Measurements from ENCODE around the gene TSPAN12.
A peak's percentile ranks its signal among the peaks of the same experiment; 100 is the strongest.

Gene TSPAN12

GRCh38 chr7:120865191-120865981 is 7.4 kb upstream of the TSPAN12 start:
- H3K9me3 ChIP-seq (ENCODE audit: control insufficient read depth, insufficient read depth, low read length) = no peaks in the 10 kb centered on the region
- no peak overlapping the region for H3K4me3 ChIP-seq (ENCODE audit: low read depth, low read length)
- no peak overlapping the region for H3K27ac ChIP-seq (ENCODE audit: low read depth, low read length)
- no peak overlapping the region for H3K9ac ChIP-seq (ENCODE audit: low read depth, low read length)
- no peaks in the 10 kb centered on the region for H3K4me1 ChIP-seq (ENCODE audit: control insufficient read depth, insufficient read depth, low read length)
- no peaks in the 10 kb centered on the region for H3K27me3 ChIP-seq (ENCODE audit: control insufficient read depth, insufficient read depth, low read length)
- no peaks in the 10 kb centered on the region for H3K36me3 ChIP-seq (ENCODE audit: control insufficient read depth, insufficient read depth, low read length)

GRCh38 chr7:120864141-120864900 is 6.4 kb upstream of the TSPAN12 start:
- Histone ChIP-seq H3K27ac (ENCODE audit: low read depth, low read length) (no peak overlapping the region), H3K4me1 (ENCODE audit: control insufficient read depth, insufficient read depth, low read length) (no peaks in the 10 kb centered on the region), H3K27me3 (ENCODE audit: control insufficient read depth, insufficient read depth, low read length) (no peaks in the 10 kb centered on the region), H3K4me3 (ENCODE audit: low read depth, low read length) (no peak overlapping the region), H3K36me3 (ENCODE audit: control insufficient read depth, insufficient read depth, low read length) (no peaks in the 10 kb centered on the region), H3K9ac (ENCODE audit: low read depth, low read length) (no peak overlapping the region), H3K9me3 (ENCODE audit: control insufficient read depth, insufficient read depth, low read length) (no peaks in the 10 kb centered on the region)

- Histone ChIP-seq H3K36me3 (ENCODE audit: control insufficient read depth, insufficient read depth, low read length) (no peaks in the 10 kb centered on the region), H3K9me3 (ENCODE audit: control insufficient read depth, insufficient read depth, low read length) (no peaks in the 10 kb centered on the region), H3K4me1 (ENCODE audit: control insufficient read depth, insufficient read depth, low read length) (no peaks in the 10 kb centered on the region), H3K27me3 (ENCODE audit: control insufficient read depth, insufficient read depth, low read length) (no peaks in the 10 kb centered on the region), H3K4me3 (ENCODE audit: low read depth, low read length) (no peak overlapping the region), H3K27ac (ENCODE audit: low read depth, low read length) (no peak overlapping the region), H3K9ac (ENCODE audit: low read depth, low read length) (no peak overlapping the region)
Observed at GRCh38 chr7:120862987-120863590, 5.1 kb upstream of the TSPAN12 start.

- Histone ChIP-seq H3K4me3 (ENCODE audit: low read depth, low read length) (no peak overlapping the region), H3K9me3 (ENCODE audit: control insufficient read depth, insufficient read depth, low read length) (no peaks in the 10 kb centered on the region), H3K4me1 (ENCODE audit: control insufficient read depth, insufficient read depth, low read length) (0 out of 2 replicates have a peak, but pooled peaks cover 5% of the 10 kb centered on the region), H3K9ac (ENCODE audit: low read depth, low read length) (no peak overlapping the region), H3K27me3 (ENCODE audit: control insufficient read depth, insufficient read depth, low read length) (no peaks in the 10 kb centered on the region), H3K27ac (ENCODE audit: low read depth, low read length) (no peak overlapping the region), H3K36me3 (ENCODE audit: control insufficient read depth, insufficient read depth, low read length) (no peaks in the 10 kb centered on the region)
Observed at GRCh38 chr7:120860156-120860555, 2.2 kb upstream of the TSPAN12 start.

GRCh38 chr7:120859459-120859858 is 1.5 kb upstream of the TSPAN12 start:
- no peaks in the 10 kb centered on the region for H3K36me3 ChIP-seq (ENCODE audit: control insufficient read depth, insufficient read depth, low read length)
- no peak overlapping the region for H3K9ac ChIP-seq (ENCODE audit: low read depth, low read length)
- H3K27me3 ChIP-seq (ENCODE audit: control insufficient read depth, insufficient read depth, low read length) = no peaks in the 10 kb centered on the region
- H3K4me3 ChIP-seq (ENCODE audit: low read depth, low read length) = no peak overlapping the region
- no peaks in the 10 kb centered on the region for H3K9me3 ChIP-seq (ENCODE audit: control insufficient read depth, insufficient read depth, low read length)
- no peak overlapping the region for H3K27ac ChIP-seq (ENCODE audit: low read depth, low read length)
- H3K4me1 ChIP-seq (ENCODE audit: control insufficient read depth, insufficient read depth, low read length) = 0 out of 2 replicates have a peak, but pooled peaks cover 5% of the 10 kb centered on the region

GRCh38 chr7:120856621-120857352 is 1.2 kb downstream of the TSPAN12 start:
- Histone ChIP-seq H3K9ac (ENCODE audit: low read depth, low read length) (no peak overlapping the region), H3K27me3 (ENCODE audit: control insufficient read depth, insufficient read depth, low read length) (no peaks in the 10 kb centered on the region), H3K4me3 (ENCODE audit: low read depth, low read length) (peak overlapping the region; percentile 83), H3K9me3 (ENCODE audit: control insufficient read depth, insufficient read depth, low read length) (no peaks in the 10 kb centered on the region), H3K4me1 (ENCODE audit: control insufficient read depth, insufficient read depth, low read length) (peaks cover 13% of the 10 kb centered on the region; the same call in 1 of the 2 replicates), H3K27ac (ENCODE audit: low read depth, low read length) (peak overlapping the region; percentile 40), H3K36me3 (ENCODE audit: control insufficient read depth, insufficient read depth, low read length) (peaks cover 7% of the 10 kb centered on the region; the same call in 1 of the 2 replicates)

- H3K36me3 ChIP-seq (ENCODE audit: control insufficient read depth, insufficient read depth, low read length) = peaks cover 7% of the 10 kb centered on the region; the same call in 1 of the 2 replicates
- peaks cover 13% of the 10 kb centered on the region; the same call in 1 of the 2 replicates for H3K4me1 ChIP-seq (ENCODE audit: control insufficient read depth, insufficient read depth, low read length)
- H3K9me3 ChIP-seq (ENCODE audit: control insufficient read depth, insufficient read depth, low read length) = no peaks in the 10 kb centered on the region
- no peak overlapping the region for H3K9ac ChIP-seq (ENCODE audit: low read depth, low read length)
- H3K27ac ChIP-seq (ENCODE audit: low read depth, low read length) = no peak overlapping the region
- H3K27me3 ChIP-seq (ENCODE audit: control insufficient read depth, insufficient read depth, low read length) = no peaks in the 10 kb centered on the region
- H3K4me3 ChIP-seq (ENCODE audit: low read depth, low read length) = peak overlapping the region; percentile 83
Observed at GRCh38 chr7:120856198-120856597, 1.7 kb downstream of the TSPAN12 start.

- no peaks in the 10 kb centered on the region for H3K9me3 ChIP-seq (ENCODE audit: control insufficient read depth, insufficient read depth, low read length)
- H3K36me3 ChIP-seq (ENCODE audit: control insufficient read depth, insufficient read depth, low read length) = peaks cover 7% of the 10 kb centered on the region; the same call in 1 of the 2 replicates
- no peak overlapping the region for H3K9ac ChIP-seq (ENCODE audit: low read depth, low read length)
- H3K27ac ChIP-seq (ENCODE audit: low read depth, low read length) = no peak overlapping the region
- no peaks in the 10 kb centered on the region for H3K27me3 ChIP-seq (ENCODE audit: control insufficient read depth, insufficient read depth, low read length)
- H3K4me3 ChIP-seq (ENCODE audit: low read depth, low read length) = no peak overlapping the region
- peaks cover 15% of the 10 kb centered on the region; the same call in 1 of the 2 replicates for H3K4me1 ChIP-seq (ENCODE audit: control insufficient read depth, insufficient read depth, low read length)
Observed at GRCh38 chr7:120852700-120853099, 5.2 kb downstream of the TSPAN12 start.

GRCh38 chr7:120843109-120843508 is 14.8 kb downstream of the TSPAN12 start:
- Histone ChIP-seq H3K4me3 (ENCODE audit: low read depth, low read length) (no peak overlapping the region), H3K36me3 (ENCODE audit: control insufficient read depth, insufficient read depth, low read length) (no peaks in the 10 kb centered on the region), H3K27ac (ENCODE audit: low read depth, low read length) (no peak overlapping the region), H3K4me1 (ENCODE audit: control insufficient read depth, insufficient read depth, low read length) (peaks cover 33% of the 10 kb centered on the region), H3K9ac (ENCODE audit: low read depth, low read length) (no peak overlapping the region), H3K27me3 (ENCODE audit: control insufficient read depth, insufficient read depth, low read length) (no peaks in the 10 kb centered on the region), H3K9me3 (ENCODE audit: control insufficient read depth, insufficient read depth, low read length) (peaks cover 6% of the 10 kb centered on the region; the same call in 1 of the 2 replicates)

GRCh38 chr7:120842121-120842621 is 15.8 kb downstream of the TSPAN12 start:
- no peaks in the 10 kb centered on the region for H3K27me3 ChIP-seq (ENCODE audit: control insufficient read depth, insufficient read depth, low read length)

More at GRCh38 chr7:120842121-120842621, 15.8 kb downstream of the TSPAN12 start:
- no peaks in the 10 kb centered on the region for H3K36me3 ChIP-seq (ENCODE audit: control insufficient read depth, insufficient read depth, low read length)
- no peak overlapping the region for H3K4me3 ChIP-seq (ENCODE audit: low read depth, low read length)
- no peak overlapping the region for H3K9ac ChIP-seq (ENCODE audit: low read depth, low read length)
- peaks cover 33% of the 10 kb centered on the region for H3K4me1 ChIP-seq (ENCODE audit: control insufficient read depth, insufficient read depth, low read length)
- H3K9me3 ChIP-seq (ENCODE audit: control insufficient read depth, insufficient read depth, low read length) = peaks cover 6% of the 10 kb centered on the region; the same call in 1 of the 2 replicates
- H3K27ac ChIP-seq (ENCODE audit: low read depth, low read length) = peak overlapping the region; percentile 15

Measured in HUES48 (cell line).